Measurements from ENCODE around the gene CLCN7. TPM values are rescaled to one million over a fixed set of nuclear protein-coding genes. Genes with fewer than 3 reads are reported as not detected.
"Not testable (repeated sequence)": the region's sequence is repeated elsewhere in the genome, so short reads cannot be mapped to it uniquely, and the experiment has no call there.

Gene CLCN7
- total RNA-seq, 4 donors from 2014 or later: 57.6 to 171 (median 95.0) TPM

GRCh38 chr16:1485847-1486496, 11.1 kb upstream of the CLCN7 start:
- Histone ChIP-seq H3K36me3 (no peaks in the 10 kb centered on the region), H3K9me3 (no peaks in the 10 kb centered on the region), H3K4me1 (no peaks in the 10 kb centered on the region), H3K4me3 (no peak overlapping the region), H3K27ac (no peak overlapping the region), H3K27me3 (peaks cover 17% of the 10 kb centered on the region)
- intact Hi-C loops (cut with DNase I; ENCODE audit: low total_unique reads): no loop called here
- no peak for DNase-seq
- no peak for TF ChIP-seq EP300 (IDR thresholded peaks at IDR 0.05; ENCODE audit: low read depth)
- no peak for TF ChIP-seq POLR2A (IDR thresholded peaks at IDR 0.05)
- no peak for TF ChIP-seq CTCF (IDR thresholded peaks at IDR 0.05)
- TF ChIP-seq POLR2AphosphoS5 (IDR thresholded peaks at IDR 0.05): no peak
- in situ Hi-C loops (cut with MboI; ENCODE audit: low pct_ligation_motif_present in 1 of 4, low pct_unique_long_range_greater_than_20kb in 1 of 4, low sequenced_read_pairs in 3 of 4): no loop called here
- whole genome bisulfite sequencing, 2 donors (ENCODE audit: low coverage in 1 of 2): 91% methylated on average over 39 of the region's 40 CpGs; no CpG with 5 or more reads in 1 of the 2 donors

- intact Hi-C loops (cut with DNase I; ENCODE audit: low total_unique reads): no loop called here
- H3K9me3 ChIP-seq: no peaks in the 10 kb centered on the region
- WGBS, 2 donors (ENCODE audit: low coverage in 1 of 2): 61 to 81% methylated on average over 8 to 28 of the region's 28 CpGs
- no peaks in the 10 kb centered on the region for H3K4me1 ChIP-seq
- TF ChIP-seq POLR2AphosphoS5 (IDR thresholded peaks at IDR 0.05) (no peak), CTCF (IDR thresholded peaks at IDR 0.05) (no peak), EP300 (IDR thresholded peaks at IDR 0.05; ENCODE audit: low read depth) (no peak), POLR2A (IDR thresholded peaks at IDR 0.05) (no peak)
- H3K27me3 ChIP-seq: peaks cover 17% of the 10 kb centered on the region
- no peak for DNase-seq
- no peak overlapping the region for H3K4me3 ChIP-seq
- no peak overlapping the region for H3K27ac ChIP-seq
- H3K36me3 ChIP-seq: no peaks in the 10 kb centered on the region
- in situ Hi-C loops (cut with MboI; ENCODE audit: low pct_ligation_motif_present in 1 of 4, low pct_unique_long_range_greater_than_20kb in 1 of 4, low sequenced_read_pairs in 3 of 4): no loop called here
These were observed 7.3 kb upstream of the CLCN7 start for GRCh38 chr16:1481906-1482835.

GRCh38 chr16:1478937-1479336, 4.1 kb upstream of the CLCN7 start:
- H3K27ac ChIP-seq; intact Hi-C loops (cut with DNase I; ENCODE audit: low total_unique reads); H3K27me3 ChIP-seq; H3K9me3 ChIP-seq; DNase-seq; H3K36me3 ChIP-seq; H3K4me3 ChIP-seq; in situ Hi-C loops (cut with MboI; ENCODE audit: low pct_ligation_motif_present in 1 of 4, low pct_unique_long_range_greater_than_20kb in 1 of 4, low sequenced_read_pairs in 3 of 4): not testable (repeated sequence)
- peaks cover 10 to 15% (median 10%) of the 10 kb centered on the region in 4 donors for H3K4me1 ChIP-seq
- 94 to 95% methylated on average over 8 to 9 of the region's 9 CpGs for WGBS, 2 donors (ENCODE audit: low coverage in 1 of 2)

GRCh38 chr16:1477033-1477432, 2.2 kb upstream of the CLCN7 start:
- Histone ChIP-seq H3K9me3 (no peaks in the 10 kb centered on the region), H3K36me3 (no peaks in the 10 kb centered on the region), H3K27ac (no peak overlapping the region), H3K27me3 (no peaks in the 10 kb centered on the region), H3K4me3 (no peak overlapping the region), H3K4me1 (peaks cover 13 to 21% (median 17%) of the 10 kb centered on the region in 4 donors)
- WGBS, 2 donors (ENCODE audit: low coverage in 1 of 2): 94 to 100% methylated on average over 3 to 10 of the region's 10 CpGs
- TF ChIP-seq POLR2A (IDR thresholded peaks at IDR 0.05): no peak
- TF ChIP-seq EP300 (IDR thresholded peaks at IDR 0.05; ENCODE audit: low read depth): no peak
- no peak for TF ChIP-seq CTCF (IDR thresholded peaks at IDR 0.05)
- TF ChIP-seq POLR2AphosphoS5 (IDR thresholded peaks at IDR 0.05): no peak
- in situ Hi-C loops (cut with MboI; ENCODE audit: low pct_ligation_motif_present in 1 of 4, low pct_unique_long_range_greater_than_20kb in 1 of 4, low sequenced_read_pairs in 3 of 4) (no loop called here), intact Hi-C loops (cut with DNase I; ENCODE audit: low total_unique reads) (no loop called here)
- DNase-seq: no peak
